Testis (tissue), 2 donors: ENCODE measurements around the gene FCHSD2.

Source experiments
- CTCF ChIP-seq, 3 experiments: fragments of 450-650 bp in 2 of 3; fragments of 200-600 bp in 1 of 3; sonication (generic) in 1 of 3; IDR thresholded peaks; one replicate each; pipeline ENCODE4 v1.5.1; 2016 to 2019; ENCODE audit warnings: antibody characterized with exemption in 3 of 3, mild to moderate bottlenecking in 2 of 3, moderate library complexity in 1 of 3
- POLR2A ChIP-seq: fragments of 450-650 bp; IDR thresholded peaks from one replicate; pipeline ENCODE4 v1.6.1; 2017; ENCODE audit warnings: antibody characterized with exemption, mild to moderate bottlenecking, moderate library complexity

- TF ChIP-seq CTCF (IDR thresholded peaks at IDR 0.05) (peak; percentile 19 to 44 (median 38)), POLR2A (no peak)
Observed at GRCh38 chr11:72812967-72813739, 329.0 kb downstream of the FCHSD2 start.
